HG03095 (cell line): ENCODE results near the gene GBA2.

ENCODE experiments used
- ATAC-seq: cut with Tn5 transposase; IDR thresholded peaks from one replicate; pipeline ENCODE4 v1.9.1; 2021; ENCODE audit warnings: moderate library complexity; ENCODE audit not compliant: unreplicated experiment

GBA2 gene

GRCh38 chr9:35738924-35739323 is 10.1 kb downstream of the GBA2 start:
- ATAC-seq = no peak

GRCh38 chr9:35738186-35738585 is 10.8 kb downstream of the GBA2 start:
- no peak for ATAC-seq

- ATAC-seq = no peak
Observed at GRCh38 chr9:35737143-35737542, 11.9 kb downstream of the GBA2 start.

- ATAC-seq = no peak
Observed at GRCh38 chr9:35736201-35736633, 12.8 kb downstream of the GBA2 start.

GRCh38 chr9:35734096-35734495 is 14.9 kb downstream of the GBA2 start:
- no peak for ATAC-seq

DNA sequence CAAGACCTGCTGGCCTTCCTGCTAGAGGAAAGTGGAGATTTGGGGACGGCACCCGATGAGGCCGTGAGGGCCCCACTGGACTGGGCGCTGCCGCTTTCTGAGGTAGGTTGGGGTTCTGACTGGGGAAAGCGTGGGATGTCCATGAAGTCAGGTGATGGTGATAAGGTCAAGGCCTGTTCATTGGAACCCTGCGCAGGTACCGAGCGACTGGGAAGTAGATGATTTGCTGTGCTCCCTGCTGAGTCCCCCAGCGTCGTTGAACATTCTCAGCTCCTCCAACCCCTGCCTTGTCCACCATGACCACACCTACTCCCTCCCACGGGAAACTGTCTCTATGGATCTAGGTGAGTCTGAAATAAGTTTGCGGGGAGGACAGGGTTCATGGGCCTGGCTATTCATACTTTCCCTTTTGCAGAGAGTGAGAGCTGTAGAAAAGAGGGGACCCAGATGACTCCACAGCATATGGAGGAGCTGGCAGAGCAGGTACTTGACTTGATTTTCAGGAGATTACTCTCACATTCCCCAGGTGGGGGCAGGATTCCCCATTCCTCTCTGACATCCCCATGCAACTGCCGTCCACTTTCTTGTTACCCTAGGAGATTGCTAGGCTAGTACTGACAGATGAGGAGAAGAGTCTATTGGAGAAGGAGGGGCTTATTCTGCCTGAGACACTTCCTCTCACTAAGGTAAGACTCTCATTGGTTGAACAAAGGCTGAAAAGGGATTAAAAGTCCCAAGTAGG is 16.1 kb downstream of the GBA2 start:
- ATAC-seq = no peak

DNA sequence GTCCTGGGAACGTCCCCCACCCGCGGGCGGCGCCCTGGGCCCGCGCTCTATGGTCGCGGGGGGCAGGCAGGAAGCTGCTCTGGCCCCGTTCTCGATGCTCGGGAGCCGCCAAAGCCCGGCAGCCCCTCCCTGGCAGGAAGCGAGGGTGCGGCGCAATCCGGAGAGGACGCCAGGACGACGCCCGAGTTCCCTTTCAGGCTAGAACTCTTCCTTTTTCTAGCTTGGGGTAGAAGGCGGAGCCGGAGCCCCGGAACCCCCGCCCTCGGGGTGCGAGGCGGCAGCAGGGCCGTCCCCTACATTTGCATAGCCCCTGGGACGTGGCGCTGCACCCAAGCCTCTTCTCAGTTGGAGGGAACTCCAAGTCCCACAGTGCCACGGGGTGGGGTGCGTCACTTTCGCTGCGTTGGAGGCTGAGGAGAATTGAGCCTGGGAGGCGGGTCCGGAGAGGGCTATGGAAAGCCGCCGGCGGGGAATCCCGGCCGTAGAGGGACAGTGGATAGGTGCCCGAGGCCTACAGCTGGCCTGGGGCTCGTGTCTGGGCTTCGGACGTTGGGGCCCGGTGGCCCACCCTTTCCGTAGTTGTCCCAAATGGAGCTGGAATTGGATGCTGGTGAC is 16.7 kb downstream of the GBA2 start, which contains the start of the genes CREB3 and TLN1:
CREB3 (plus strand) TSS at position 482 of the 615 bp plus-strand sequence; CDS start at position 589, 107 bp downstream.
TLN1 (minus strand) TSS at position 11 of the 615 bp plus-strand sequence. CDS start 6,501 bp downstream, outside the sequence.
- peak; percentile 76 for ATAC-seq

DNA sequence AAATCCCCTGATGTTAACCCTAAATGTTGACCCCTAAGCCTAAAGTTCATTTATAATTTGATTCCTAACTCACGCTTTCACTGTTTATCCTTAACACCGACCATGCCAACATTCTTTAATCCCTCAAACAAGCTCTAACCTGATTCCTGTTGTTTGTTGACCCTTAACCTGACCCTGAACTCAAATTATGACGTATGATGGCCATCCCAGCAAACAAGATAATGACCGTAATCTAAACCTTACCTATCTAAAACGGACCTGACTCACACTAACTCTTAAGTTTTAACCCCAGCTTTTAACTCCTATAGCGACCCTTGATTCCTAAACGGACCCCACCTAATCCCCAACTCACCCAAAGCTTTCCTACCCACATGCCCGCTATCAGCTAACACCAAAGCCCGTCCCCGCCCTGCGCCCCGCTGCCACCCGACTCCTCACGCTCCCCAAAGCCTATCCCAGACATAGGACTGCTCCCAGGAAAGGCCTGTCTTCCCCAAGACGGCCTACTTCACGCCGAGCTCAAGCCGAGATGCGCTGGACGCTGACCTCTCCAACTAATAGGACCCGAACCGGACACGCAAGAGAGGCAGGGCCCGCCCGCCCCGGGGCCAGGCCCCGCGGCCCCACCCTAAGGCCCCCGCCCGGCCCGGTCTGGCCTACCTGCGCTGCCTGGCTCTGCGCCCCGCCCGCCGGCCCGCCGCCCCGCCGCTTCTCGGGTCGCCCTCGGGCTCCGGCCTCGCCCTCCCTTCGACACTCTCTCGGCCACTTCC is 17.4 kb downstream of the GBA2 start:
- no peak for ATAC-seq

DNA sequence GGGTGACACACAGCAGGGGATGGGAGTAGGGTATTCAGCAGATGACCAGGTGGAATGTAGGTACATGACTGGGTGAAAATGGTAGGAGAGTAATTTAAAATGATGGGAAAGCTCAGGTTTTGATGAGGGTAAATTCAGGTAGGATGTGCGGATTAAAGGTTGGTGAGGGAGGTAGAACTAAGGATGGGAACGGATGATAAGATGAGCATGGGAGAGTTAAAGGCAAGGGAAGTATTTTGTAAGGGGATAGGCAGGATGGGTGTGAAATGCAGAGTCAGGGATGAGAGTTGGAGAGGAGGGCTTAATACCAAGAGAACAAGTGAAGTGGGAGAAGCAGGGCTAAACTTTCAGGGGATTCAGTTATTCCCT is 18.6 kb downstream of the GBA2 start:
- ATAC-seq = no peak

DNA sequence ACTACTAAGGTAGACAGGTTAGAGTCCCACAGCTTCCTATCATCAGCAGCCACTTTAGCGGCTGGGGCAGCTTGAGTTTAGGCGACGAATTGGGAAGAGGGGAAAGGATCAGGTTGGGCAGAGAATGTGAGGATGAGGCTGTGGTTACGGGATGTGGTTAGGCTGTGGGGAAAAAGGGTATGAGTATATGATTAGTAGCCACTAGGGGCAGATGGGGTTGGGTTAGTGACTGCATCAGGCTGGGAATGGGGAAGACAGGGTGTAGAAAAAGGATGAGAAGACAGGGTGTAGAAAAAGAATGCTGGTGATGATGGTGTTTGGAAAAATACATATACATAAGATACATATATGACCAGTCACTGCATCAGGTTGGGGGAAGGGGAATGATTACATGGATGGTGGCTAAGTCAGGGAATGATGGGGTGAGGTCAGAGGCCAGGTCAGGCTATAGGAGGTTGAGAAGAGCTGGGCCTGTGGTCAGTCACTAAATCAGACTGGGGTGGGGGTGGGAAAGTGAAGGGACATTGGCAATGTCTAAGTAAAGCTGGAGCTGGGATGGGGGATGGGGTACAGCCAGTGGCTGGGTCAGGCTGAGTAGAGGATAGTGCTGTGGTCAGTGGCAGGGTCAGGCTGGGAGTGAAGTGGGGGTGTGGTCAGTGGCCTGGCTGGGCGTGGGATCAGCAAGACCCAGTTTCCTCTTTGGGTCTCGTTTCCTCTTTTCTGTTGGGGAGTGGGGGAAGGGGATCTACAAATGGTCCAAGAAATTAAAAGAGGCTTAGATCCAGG is 19.1 kb downstream of the GBA2 start:
- no peak for ATAC-seq

DNA sequence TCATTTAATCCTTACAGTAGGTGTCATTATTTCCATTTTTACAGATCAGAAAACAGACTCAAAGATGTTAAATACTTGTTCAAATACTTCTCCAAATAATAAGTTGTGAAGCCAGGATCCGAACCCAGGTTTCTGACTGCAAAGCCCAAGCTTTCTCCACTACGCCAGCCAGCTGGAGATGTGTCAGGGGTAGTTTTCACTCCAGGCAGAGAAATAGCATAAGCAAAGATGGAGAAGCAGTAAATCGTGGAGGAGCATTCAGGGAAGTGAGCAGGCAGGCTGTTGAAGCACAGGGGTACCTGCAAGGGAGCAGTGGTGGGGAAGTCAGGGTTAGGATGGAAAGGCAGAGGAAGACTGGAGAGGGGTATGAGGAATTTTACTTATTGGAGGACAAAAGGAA is 19.9 kb downstream of the GBA2 start:
- no peak for ATAC-seq

- no peak for ATAC-seq
Observed at GRCh38 chr9:35728041-35728971, 20.7 kb downstream of the GBA2 start.

DNA sequence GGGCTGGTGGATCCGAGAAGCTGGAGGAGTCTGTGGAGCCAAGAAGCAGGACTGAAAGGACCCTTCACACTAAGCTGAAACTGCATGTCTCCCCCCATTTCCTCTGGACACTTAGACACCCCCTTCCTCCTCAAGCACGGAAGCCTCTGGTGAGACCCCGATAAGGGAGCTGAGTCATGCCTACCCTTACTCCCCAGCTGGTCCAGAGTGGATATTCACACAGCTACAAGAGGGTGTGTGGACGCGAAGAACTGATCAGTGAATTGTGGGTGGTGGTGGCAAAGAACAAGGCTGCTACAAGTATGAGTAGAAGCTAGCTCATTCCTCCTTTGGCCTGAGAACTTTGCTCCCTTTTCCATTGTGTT is 21.4 kb downstream of the GBA2 start:
- no peak for ATAC-seq

DNA sequence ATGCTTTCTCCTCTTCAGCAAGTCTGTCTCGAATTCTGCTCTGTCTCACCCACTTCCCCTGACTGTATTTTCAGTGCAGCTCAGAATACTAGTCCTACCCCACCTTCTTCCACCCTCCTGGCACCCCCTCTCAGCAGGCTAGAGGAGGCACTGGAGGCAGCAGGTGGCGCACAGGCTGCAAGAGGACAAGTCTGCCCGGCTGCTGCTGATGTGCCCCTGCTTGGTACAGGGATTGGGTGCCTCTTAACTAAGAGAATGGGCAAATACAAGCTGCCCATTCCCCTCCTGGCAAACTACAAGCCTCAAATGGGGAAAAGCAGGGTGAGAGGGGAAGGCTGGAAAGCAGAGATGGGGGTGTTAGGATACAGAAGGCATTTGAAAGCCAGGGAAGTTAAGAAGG is 22.1 kb downstream of the GBA2 start:
- no peak for ATAC-seq

DNA sequence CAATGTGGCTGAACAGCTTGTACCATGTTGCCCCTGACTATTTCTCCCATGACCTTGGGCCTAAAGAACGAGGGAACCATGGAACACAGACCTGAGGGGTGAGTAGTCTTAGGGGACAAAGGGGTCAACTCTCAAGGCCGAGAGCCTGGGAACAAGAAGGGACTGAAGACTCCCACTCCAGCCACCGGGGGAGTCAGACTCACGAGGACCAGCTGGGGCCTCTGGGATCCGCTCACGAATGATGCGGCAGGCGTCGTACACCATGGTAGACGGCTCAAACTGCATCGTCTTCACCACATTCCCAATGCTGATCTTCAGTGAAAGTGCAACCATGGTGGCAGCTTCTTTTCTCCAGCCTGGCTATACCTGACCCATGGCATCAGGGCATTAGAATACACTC is 23.7 kb downstream of the GBA2 start:
- no peak for ATAC-seq

GRCh38 chr9:35723908-35724307 is 25.1 kb downstream of the GBA2 start:
- no peak for ATAC-seq

DNA sequence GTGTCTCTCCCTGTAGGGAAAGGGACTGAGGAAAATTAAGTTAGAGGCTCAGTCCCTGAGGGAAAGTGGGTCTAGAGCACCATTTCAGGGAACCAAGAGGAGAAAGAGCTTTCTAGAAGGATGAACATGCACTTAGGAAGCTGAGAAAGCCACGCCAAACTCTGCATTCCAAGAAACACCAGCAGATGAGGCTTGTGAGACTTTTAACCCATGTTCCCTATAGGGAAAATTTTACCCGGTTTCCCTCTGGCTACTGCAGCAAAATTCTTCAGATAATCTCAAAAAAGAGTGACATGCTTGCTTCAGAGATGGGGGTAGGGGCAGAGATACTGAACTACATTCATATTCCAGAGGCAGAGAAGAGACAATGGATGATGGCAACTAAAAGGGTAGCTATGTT is 25.6 kb downstream of the GBA2 start:
- ATAC-seq = no peak

DNA sequence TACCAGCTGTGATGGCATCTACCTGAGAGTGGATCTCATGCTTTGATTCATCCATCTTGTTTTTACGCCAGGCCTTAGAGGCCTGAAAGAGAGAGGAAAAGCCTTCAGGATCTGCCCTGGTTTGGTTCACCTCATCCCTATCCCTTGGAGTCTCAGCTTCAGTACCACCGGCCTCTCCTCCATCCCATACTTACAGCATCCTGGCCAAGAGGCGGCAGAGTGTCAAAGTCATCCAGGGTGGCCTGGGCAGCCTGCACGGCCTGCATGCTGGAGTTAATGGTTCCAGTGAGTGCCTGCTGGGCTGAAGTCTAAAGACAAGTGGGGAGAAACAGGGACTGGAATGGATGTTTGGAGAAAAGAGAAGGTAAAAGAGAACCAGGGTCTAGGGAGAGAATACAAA is 29.5 kb downstream of the GBA2 start:
- no peak for ATAC-seq

- no peak for ATAC-seq
Observed at GRCh38 chr9:35718721-35719511, 30.1 kb downstream of the GBA2 start.
